HFF-Myc (cell line): ENCODE data around the gene NLRP13.

Source experiments
- DNase-seq: peaks from one replicate; pipeline ENCODE4 v3.0.0-alpha.2; 2011; ENCODE audit warnings: low read depth; ENCODE audit errors: extremely low read depth
- H3K4me3 ChIP-seq: replicated peaks from 2 replicates; pipeline ENCODE4 v1.5.1; 2011; ENCODE audit warnings: low read depth, mild to moderate bottlenecking, control low read depth, low read length
- TF ChIP-seq, protein P1 (sequence below): IDR thresholded peaks from 2 replicates; pipeline ENCODE4 v1.5.1; 2012; ENCODE audit warnings: mild to moderate bottlenecking, low read depth, low read length, control low read depth; ENCODE audit errors: missing control alignments

NLRP13 gene

GRCh38 chr19:55901369-55902079 lies 30.6 kb downstream of the NLRP13 start:
- no peak overlapping the region for H3K4me3 ChIP-seq
- no peak for DNase-seq
- TF ChIP-seq, protein P1, sequence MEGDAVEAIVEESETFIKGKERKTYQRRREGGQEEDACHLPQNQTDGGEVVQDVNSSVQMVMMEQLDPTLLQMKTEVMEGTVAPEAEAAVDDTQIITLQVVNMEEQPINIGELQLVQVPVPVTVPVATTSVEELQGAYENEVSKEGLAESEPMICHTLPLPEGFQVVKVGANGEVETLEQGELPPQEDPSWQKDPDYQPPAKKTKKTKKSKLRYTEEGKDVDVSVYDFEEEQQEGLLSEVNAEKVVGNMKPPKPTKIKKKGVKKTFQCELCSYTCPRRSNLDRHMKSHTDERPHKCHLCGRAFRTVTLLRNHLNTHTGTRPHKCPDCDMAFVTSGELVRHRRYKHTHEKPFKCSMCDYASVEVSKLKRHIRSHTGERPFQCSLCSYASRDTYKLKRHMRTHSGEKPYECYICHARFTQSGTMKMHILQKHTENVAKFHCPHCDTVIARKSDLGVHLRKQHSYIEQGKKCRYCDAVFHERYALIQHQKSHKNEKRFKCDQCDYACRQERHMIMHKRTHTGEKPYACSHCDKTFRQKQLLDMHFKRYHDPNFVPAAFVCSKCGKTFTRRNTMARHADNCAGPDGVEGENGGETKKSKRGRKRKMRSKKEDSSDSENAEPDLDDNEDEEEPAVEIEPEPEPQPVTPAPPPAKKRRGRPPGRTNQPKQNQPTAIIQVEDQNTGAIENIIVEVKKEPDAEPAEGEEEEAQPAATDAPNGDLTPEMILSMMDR: no peak

DNA sequence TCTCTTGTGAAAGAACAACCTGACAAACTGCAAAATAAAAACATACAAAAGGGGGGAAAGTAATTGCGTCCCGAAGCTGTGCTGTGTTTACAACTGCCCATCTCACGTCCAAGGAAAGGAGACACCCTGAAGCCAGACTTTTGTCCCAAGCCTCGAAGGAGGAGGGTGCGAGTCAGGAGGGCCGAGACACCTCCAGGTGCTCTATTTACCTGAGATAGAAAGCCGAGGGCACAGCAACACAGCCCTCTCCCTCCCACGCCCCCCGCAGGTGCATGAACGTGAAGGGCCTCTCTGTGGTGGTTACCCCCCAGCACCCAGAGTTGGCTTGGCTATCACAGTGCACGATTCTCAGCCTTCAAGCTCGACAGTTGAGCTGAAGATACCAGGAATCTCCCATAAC lies 33.2 kb downstream of the NLRP13 start:
- TF ChIP-seq, protein P1: no peak
- H3K4me3 ChIP-seq: no peak overlapping the region
- DNase-seq: no peak

DNA sequence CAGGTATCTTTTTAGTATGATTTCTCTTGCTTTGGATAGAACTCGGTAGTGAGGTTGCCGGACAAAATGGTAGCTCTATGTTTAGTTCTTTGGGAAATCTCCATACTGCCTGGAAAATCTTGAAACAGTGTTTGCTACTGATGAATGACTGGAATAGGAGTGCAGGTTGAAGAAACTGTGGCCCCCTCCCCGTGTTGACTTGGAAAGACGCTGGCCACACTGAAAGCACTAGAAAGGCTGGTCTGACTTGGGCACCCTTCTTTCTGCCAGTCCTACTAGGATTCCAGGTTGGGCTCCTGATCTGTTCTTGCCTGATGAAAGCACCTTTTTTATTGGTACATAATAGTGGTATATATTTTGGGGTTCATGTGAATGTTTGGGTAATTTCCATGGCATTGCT lies 49.5 kb downstream of the NLRP13 start:
- TF ChIP-seq, protein P1: no peak
- DNase-seq: no peak
- no peak overlapping the region for H3K4me3 ChIP-seq

- no peak for DNase-seq
- no peak overlapping the region for H3K4me3 ChIP-seq
- TF ChIP-seq, protein P1: no peak
Measured at GRCh38 chr19:55877211-55877610, 54.9 kb downstream of the NLRP13 start.

DNA sequence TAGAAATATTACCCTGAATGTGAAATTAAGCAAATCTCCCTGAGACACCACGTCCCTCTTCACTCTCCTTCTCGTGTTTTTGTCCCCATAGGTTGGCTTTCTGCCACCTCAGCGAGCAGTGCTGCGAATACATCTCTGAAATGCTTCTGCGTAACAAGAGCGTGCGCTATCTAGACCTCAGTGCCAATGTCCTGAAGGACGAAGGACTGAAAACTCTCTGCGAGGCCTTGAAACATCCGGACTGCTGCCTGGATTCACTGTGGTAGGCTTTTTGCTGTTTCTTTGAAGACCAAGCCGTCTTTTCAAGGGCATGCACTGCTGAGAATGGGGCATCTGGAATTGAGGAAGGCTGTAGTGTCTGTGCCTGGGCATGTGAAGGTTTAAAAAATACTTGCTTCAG lies 61.4 kb downstream of the NLRP13 start:
- H3K4me3 ChIP-seq: no peak overlapping the region
- TF ChIP-seq, protein P1: no peak
- DNase-seq: no peak

DNA sequence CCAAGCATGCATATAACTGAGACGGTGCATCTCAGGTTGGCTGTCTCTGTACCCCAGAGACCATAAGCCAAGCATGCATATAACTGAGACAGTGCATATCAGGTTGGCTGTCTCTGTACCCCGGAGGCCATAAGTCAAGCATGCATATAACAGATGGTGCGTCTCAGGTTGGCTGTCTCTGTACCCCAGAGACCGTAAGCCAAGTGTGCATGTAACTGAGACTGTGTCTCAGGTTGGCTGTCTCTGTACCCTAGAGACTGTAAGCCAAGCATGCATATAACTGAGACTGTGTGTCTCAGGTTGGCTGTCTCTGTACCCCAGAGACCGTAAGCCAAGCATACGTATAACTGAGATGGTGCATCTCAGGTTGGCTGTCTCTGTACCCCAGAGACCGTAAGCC lies 65.0 kb downstream of the NLRP13 start:
- H3K4me3 ChIP-seq: no peak overlapping the region
- TF ChIP-seq, protein P1: no peak
- DNase-seq: no peak

GRCh38 chr19:55866521-55866920 lies 65.6 kb downstream of the NLRP13 start:
- TF ChIP-seq, protein P1: no peak
- H3K4me3 ChIP-seq: no peak overlapping the region
- DNase-seq: no peak
